Measurements from ENCODE around the gene UQCRH.
A peak's percentile ranks its signal among the peaks of the same experiment; 100 is the strongest.

The UQCRH gene

DNA sequence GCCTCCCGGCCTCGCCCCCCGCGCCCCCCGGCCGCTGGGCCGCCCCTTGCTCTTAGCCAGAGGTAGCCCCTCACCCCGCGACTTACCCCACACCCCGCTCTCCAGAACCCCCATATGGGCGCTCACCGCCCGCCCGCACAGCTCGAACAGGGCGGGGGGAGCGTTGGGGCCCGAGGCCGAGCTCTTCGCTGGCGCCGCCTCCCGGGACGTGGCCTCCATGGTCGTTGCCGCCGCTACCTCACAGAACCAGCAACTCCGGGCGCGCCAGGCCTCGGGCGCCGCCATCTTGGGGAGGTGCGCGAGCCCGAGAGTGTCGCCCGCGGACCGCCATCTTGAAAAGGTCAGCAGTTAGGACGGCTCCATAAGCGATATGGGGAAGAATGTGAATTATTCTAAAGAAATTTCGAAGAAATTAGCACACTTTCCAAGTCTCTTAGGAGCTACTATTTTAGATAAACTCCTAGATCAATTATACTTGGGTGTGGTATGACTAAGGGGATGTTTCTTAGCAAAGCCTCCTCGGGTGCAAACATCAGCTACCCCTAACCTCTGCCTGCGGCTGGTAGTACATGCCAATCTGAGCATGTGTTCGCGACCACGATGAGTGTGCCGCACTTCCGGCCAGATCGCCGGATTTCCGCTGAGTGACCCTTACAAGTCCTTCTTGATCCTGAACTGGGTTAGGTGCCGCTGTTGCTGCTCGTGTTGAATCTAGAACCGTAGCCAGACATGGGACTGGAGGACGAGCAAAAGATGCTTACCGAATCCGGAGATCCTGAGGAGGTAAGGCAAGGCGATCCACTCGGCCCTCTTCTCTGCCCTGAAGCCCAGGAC is at the start of gene UQCRH, which contains the start of gene LRRC41:
UQCRH (plus strand) TSS at position 661 of the 834 bp plus-strand sequence; CDS start at position 730, 69 bp downstream.
LRRC41 (minus strand) TSS at position 579 of the 834 bp plus-strand sequence; CDS start at position 285, 294 bp downstream.
- DNase-seq (ENCODE audit: low spot score) = peak; percentile 98

DNA sequence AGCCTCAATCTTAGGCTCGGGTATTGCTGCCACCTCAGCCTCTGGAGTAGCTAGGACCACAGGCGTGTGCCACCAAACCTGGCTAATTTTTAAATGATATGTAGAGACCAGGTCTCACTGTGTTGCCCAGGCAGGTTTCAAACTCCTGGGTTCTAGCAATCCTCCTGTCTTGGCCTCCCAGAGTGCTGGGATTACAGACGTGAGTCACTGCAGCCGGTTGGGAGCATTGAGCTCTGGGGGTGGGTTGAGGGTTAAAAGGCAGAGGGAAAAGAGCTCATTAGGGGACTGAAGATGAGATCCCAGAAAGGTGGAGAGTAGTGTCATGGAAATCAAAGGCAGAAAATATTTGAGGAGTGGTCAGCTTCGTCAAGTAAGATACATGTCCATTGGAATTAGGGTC is 48.8 kb upstream of the UQCRH start:
- no peak for DNase-seq (ENCODE audit: low spot score)

DNA sequence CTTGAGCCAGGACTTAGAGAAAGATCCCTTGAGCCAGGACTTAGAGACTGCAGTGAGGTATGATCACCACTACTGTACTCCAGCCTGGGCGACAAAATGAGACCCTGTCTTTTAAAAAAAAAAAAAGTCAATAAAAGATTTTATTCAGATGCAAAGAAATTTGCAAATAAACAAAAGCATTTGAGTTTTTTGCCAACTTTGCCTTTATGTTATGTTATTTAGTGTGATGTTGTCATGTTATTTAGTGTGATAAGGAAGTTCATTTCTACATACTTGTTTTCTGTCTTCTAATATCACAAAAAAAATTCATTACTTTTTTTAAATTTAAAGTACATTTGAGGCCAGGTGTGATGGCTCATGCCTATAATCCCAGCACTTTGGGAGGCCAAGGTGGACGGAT is 47.0 kb upstream of the UQCRH start:
- no peak for DNase-seq (ENCODE audit: low spot score)

DNA sequence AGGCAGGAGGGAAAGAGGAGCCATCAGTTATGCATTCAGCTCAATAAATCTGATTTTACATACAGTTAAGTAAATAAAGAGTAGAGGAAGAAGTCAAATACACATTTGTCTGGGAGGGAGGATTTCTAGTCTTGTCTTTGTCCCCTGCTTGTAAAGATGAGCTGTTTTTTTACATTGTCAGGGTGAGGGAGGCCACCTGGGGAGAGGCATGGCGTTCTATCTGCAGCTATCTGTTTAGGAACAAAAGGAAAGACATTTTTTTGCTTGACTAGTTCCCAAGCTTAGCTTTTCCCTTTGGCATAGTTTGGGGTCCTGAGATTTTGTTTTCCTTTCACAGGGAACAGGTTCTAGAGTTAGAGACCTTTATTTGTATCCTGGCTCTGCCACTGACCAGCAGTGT is 41.0 kb upstream of the UQCRH start:
- no peak for DNase-seq (ENCODE audit: low spot score)

DNA sequence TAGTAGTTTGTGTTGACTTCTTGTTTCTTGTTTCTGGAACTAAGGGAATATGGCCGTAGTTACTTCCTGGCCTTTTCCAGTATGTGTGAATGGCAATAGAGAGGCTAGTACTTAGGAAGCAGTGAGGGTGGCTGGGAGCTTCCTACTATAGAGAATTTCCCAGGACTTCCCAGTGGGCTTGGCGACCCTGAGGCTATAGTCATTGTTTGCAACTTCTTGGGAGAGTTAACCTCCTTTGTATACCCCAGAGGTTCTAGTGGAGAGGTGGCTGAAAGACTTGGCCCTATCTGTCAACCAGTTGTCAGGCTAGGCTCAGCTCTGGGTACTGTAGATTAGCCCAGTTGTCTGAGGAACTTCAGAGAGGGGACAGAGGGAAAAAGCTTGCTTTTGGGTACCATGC is 40.4 kb upstream of the UQCRH start:
- no peak for DNase-seq (ENCODE audit: low spot score)

DNA sequence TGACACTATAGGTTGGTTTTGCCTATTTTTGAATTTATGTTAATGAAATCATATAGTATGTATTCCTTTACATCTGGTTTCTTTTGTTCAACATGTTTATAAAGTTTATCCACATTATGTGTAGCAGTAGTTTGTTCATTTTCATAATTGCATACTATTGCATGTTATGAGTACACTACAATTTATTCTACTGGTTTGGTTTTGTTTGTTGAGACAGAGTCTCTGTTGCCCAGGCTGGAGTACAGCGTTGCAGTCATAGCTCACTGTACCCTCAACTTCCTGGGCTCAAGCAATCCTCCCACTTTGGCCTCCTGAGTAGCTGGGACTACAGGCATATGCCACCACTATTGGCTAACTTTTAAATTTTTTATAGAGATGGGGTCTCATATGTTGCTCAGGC is 34.9 kb upstream of the UQCRH start:
- DNase-seq (ENCODE audit: low spot score) = no peak

DNA sequence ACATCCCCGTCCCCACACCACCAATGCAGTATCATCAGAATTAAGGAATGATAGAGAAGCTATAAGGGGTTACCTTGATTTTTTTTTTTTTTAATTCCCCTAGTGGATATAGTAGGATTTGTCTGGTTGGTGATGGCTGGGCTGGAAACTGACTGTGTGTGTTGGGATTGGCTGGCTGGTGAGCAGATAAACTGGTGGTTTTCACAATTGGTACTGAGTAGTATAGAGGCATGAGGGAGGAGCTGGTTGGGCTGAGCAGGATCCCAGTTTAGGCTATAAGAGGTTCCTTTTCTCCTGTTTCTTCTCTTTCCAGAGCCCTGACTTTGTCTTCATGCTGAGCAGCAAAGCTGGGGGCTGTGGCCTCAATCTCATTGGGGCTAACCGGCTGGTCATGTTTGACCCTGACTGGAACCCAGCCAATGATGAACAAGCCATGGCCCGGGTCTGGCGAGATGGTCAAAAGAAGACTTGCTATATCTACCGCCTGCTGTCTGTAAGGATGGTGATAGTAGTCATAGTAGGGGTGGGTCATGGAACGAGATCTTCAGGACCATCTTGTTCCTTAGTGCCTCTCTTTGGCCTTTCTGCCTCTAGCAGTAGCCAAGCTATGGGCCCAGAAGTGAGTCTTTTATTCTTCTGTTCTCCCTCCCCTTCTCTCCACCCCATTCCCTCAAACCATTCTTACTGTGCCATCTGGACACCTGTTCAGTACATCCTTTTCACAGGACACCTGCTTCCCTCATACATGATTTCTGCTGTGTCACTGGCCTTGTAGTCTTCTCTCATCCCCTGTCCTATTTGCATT is 29.1 kb upstream of the UQCRH start:
- DNase-seq (ENCODE audit: low spot score) = no peak

DNA sequence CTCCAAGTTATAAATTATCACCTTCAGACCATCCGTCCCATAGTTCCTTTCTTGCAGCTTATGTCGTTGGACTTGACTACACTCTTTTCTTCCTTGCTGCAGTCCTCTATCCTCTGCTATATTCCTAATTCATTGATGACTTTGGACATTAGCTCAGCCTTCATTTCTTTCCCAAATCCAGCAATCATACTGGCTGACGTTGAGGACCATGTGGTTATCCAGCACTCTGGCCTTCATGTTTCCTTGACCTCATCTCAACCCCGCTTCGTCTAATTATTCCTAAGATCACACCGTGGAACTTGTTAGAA is 28.5 kb upstream of the UQCRH start:
- DNase-seq (ENCODE audit: low spot score) = no peak

DNA sequence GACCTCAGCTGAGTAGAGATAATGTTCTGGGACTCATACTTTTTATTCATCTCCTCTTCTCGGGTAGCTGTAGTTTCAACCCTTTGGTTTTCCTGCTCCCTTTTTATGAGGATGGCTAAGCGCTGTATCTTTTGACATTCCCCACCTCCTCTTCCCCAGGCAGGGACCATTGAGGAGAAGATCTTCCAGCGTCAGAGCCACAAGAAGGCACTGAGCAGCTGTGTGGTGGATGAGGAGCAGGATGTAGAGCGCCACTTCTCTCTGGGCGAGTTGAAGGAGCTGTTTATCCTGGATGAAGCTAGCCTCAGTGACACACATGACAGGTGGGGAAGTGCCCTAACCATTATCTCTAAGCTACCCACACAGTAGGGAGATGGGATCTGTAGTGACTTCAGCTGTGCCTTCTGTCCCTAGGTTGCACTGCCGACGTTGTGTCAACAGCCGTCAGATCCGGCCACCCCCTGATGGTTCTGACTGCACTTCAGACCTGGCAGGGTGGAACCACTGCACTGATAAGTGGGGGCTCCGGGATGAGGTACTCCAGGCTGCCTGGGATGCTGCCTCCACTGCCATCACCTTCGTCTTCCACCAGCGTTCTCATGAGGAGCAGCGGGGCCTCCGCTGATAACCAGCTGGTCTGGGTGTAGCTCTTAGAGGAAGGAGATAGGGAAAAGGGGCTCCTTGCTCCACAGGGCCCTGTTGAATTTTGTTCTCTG is 25.7 kb upstream of the UQCRH start:
- DNase-seq (ENCODE audit: low spot score) = no peak

DNA sequence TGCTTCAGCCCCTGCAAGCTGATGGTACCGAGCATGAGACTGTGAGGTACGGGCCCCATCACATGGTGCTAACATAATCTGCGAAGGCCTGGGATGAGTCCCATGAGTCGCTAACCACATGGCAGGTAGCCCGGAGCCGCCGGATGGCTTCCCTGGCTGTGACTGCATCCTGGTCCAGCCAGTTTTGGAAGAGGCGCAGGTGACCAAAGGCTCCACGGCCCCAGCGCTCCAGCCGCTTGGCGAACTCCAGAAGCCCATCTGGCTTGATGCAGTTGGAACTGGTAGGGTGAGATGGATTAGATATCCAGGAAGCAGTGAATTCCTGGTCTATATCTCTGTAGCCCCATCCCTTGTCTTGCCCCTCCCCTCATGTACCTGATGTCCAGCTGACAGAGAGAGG is 24.7 kb upstream of the UQCRH start:
- no peak for DNase-seq (ENCODE audit: low spot score)

DNA sequence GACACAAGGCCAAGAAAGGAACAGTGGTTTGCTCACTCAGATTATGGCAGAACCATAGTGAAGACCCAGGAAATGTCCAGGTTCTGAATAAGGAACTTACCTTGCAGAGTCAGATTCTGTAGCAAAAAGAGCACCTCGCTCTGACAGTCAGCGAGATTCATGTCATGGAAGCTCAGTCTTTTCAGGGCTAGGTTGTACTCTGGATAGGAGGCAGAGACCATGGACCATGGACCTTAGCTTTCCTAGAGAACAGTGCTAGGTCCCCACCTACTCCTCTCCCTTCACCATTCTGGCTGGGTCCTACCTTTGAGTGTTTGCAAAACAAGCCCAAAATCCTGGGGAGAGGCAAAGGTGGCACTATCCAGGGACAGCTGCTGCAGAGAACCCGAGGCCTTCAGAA is 23.4 kb upstream of the UQCRH start:
- no peak for DNase-seq (ENCODE audit: low spot score)

DNA sequence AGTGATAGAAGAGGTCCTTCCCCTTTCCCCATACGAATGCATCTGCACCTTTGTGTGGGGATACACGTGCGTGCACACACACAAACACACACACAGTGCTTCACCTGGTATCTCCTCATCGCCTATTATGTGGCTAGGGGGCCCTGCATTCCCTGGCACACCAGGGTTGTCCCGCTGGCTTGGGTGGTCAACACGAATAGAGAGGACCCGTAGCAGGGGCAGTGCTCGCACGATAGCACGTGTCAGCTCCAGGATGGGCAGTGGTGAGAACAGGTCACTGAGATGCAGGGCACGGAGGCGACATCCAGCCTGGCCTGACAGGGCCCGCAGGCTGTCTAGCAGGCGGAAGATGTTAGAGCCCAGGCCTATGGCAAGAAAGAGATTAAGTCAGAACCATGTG is 22.5 kb upstream of the UQCRH start:
- DNase-seq (ENCODE audit: low spot score) = no peak

DNA sequence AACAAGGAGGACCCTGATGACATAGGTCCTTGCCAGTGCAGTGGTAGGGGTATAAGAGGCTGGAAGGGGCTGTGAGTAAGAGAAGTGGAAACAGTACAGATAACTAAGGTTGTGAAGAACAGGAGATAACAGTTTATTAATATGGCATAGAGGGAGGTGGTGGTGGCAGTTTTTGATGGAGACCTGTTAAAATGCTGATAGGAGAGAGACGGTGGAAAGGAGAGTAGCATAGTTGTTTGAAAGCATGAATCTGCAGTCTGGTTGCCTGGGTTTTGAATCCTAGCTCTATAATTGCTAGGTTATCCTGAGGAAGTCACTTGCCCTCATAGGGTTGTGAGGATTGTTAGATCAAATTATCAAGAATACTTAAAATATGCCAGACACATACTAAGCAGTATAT is 19.4 kb upstream of the UQCRH start:
- DNase-seq (ENCODE audit: low spot score) = no peak

DNA sequence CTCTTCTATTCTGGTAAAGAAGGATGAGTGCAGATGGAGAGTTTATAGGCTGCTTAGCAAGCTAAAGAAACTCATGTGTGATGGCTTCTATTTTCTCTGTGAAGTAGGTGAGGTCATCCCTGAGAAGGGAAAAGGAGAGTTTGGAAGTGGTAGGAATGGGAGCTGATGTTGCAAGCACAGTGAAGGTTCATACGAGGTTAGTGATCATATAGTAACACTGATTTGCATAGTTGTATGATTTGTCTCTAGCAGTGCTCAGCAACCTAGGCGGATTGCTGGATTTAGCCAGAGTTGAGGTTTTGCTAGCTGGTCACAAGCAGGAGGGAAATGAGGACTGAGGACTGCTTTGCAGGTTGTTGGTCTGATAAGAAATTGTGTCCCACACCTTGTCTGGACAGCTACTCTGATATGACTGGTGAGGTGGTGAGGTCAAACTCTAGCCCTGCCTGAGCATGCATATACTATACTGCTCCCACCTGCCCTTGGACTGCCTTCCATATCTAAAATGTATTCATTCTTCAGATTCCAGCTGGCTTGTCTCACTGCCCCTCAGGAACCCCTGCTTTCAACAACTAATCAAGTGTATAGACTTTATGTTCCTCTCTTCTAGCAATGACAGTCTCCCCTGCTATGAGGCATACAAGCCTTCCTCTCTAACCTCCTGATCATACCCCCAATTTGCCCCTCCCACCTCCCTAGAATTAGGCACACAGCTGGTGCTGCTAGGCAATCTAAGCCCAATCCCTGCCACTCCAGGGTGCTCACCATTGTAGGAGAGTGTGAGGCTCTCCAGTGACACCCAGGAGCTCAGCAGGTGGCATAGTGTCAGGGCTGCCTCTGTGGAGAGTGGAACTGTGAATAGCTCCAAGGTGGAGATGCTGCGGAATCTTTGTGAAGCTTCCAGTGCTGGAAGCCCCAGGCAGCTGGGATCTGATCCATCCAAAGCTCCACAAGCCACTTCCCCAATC is 18.6 kb upstream of the UQCRH start:
- no peak for DNase-seq (ENCODE audit: low spot score)

DNA sequence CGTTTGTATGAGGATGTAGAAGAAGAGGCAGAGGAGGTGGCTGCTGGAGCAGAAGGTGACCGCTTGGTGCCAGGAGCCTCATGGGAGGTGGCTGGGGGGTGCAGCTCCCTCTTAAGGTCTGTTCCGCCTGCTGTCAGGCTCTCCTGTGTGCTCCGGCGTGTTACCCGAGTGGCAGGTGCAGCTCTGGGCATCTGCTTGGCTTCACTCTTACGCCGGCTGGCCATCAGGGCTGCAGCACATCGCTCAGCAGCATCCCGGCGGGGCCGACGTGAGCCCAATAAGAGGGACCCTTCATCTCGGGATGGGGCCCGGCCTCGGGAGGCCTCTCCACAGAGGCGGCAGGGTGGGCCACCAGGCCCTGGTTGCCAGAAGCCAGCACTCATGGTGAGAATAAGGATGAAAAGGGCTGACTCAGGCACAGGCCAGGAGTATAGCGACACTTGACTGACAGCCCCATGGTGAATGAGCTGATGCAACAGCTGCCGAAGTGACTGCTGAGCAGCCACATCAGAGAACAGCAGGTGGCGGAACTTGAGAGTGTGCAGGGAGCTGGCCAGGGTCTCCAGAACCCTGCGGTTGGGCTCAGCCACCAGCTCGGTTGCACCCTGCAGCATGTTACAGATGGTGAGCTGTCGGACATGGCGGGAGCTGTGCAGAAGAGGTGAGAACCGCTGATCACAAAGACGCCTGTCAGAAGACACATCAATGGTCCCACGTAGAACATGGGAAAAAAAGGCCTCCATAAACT is 17.6 kb upstream of the UQCRH start:
- no peak for DNase-seq (ENCODE audit: low spot score)

DNA sequence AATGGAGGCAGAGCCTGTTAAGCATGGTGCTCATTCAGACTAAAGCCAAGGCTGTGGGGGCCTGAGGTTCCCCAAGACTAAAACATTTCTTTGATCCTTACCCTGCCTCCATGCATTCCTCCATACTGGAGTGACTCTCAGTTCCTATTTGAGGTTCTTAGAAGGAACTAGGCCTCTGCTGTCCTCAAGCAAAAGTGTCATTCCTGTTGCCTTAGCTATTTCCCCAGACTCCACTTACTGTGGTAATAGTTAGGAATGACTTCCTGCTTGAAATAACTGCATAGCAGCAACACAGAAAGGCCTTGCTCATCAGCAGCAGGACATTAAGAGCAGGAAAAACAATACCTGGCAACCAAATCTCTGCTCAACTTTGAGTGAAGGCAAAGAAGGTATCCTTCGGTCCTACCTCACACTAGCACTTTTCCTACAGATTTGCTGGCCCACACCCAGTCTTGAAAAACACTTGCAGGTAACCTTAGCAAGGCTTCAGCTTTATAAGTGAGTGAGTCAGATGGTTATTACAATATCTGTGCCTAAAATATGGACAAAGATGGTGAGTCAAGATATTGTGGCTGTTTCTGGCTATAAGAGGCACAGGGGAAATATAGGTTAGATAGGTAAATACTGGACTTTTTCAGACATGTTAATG is 14.9 kb upstream of the UQCRH start:
- DNase-seq (ENCODE audit: low spot score) = no peak

DNA sequence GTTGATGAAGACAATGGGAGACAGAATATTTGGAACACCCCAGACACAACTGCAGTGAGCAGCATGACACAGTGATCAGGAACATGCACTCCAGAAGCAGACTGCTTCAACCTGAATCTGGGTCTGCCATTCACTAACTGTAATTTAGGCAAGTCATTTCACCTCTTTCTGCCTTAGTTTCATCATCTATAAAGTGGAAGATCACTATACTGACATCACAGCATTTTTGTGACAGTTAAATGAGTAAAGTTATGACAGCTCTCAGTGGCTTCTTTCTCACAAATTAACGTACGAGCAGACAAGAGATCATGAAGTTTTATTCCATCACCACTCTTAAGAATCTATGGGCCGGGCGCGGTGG is 14.4 kb upstream of the UQCRH start:
- no peak for DNase-seq (ENCODE audit: low spot score)

DNA sequence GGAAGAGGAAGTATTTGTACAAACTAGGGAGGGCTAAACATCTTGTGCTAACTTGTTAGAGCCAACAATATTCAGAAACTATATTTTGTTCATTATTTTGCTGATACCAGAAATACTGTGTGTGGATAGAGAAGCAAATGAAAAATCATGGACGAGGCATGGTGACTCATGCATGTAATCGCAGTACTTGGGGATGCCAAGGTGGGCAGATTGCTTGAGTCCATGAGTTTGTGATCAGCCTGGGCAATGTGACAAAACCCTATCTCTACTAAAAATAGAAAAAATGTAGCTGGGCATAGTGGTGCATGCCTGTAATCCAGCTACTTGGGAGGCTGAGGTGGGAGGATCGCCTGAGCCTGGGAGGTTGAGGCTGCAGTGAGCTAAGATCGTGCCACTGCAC is 13.5 kb upstream of the UQCRH start:
- DNase-seq (ENCODE audit: low spot score) = no peak

DNA sequence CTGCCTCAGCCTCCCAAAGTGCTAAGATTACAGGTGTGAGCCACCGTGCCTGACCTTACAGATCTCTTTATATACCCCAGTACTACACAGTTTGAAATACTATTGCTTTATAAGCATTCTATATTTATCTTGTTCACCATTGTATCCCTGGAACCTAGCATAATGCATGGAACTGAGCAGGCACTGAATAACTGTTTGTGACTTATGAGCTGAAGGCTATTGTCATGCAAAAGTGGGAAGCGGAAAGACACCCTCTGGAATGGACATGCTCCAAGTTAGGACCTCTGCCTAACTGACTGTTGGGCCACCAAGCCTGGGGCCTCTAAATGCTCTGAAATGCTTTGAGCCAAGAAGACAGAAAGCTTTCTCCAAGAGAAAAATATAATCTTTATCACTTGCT is 8.2 kb upstream of the UQCRH start:
- no peak for DNase-seq (ENCODE audit: low spot score)

DNA sequence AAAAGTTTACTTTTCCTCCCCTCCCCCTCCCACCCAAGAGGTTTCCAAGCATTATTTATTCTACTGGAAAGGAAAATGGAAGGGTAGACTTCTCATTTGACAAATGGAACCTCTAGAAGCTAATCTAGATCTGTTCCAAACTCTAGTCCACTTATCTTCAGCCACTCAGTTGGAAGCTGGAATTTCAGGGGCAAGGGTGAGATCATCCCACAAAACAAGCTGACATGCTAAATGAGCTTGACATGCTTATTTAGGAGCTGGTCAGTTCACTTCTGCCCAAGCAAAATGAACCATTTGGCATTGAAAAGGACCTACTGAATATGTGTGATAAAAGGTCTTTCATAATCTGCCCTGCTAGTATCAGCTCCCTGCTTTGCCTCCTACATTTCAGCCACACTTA is 5.1 kb upstream of the UQCRH start:
- no peak for DNase-seq (ENCODE audit: low spot score)

All from pons (tissue), 1 donor.